D721Med (cell line): ENCODE measurements around the gene SVBP.

Experiments used
- DNase-seq: peaks from one replicate; pipeline ENCODE4 v3.0.0; 2011; ENCODE audit warnings: low spot score; ENCODE audit not compliant: insufficient read length
- FAIRE-seq: peaks from 2 replicates; lab custom pipeline; 2011; peaks lifted over from hg19 to GRCh38; lab: Jason Lieb, UNC
- CTCF ChIP-seq: IDR thresholded peaks from 2 replicates; pipeline ENCODE4 v1.5.1; 2012; ENCODE audit warnings: mild to moderate bottlenecking, control low read depth; ENCODE audit not compliant: insufficient read depth; ENCODE audit errors: missing control alignments

SVBP gene

GRCh38 chr1:42762269-42762668, 54.9 kb downstream of the SVBP start:
- FAIRE-seq (no peak), DNase-seq (no peak)
- TF ChIP-seq CTCF: no peak

GRCh38 chr1:42761567-42761966, 55.6 kb downstream of the SVBP start:
- DNase-seq (no peak), FAIRE-seq (no peak)
- TF ChIP-seq CTCF: no peak

- FAIRE-seq (no peak), DNase-seq (no peak)
- no peak for TF ChIP-seq CTCF
These were observed 58.1 kb downstream of the SVBP start for GRCh38 chr1:42759114-42759513.

GRCh38 chr1:42758641-42759040, 58.6 kb downstream of the SVBP start:
- DNase-seq (no peak), FAIRE-seq (no peak)
- no peak for TF ChIP-seq CTCF

GRCh38 chr1:42757892-42758275, 59.3 kb downstream of the SVBP start:
- FAIRE-seq: no peak
- DNase-seq: no peak
- no peak for TF ChIP-seq CTCF
